Neural cell (in vitro differentiated cells): ENCODE results near the gene TOX2. TPM values are rescaled to one million over a fixed set of nuclear protein-coding genes. Genes with fewer than 3 reads are reported as not detected.

Source experiments
- H2AFZ ChIP-seq: fragments of 200-600, 300-800 bp; sonication (generic), shearing (Covaris generic); 2 replicates; pipeline ENCODE4 v1.6.0; 2014; ENCODE audit warnings: low read depth, mild to moderate bottlenecking, antibody characterized with exemption, low read length, moderate library complexity
- H3F3A ChIP-seq: fragments of 200-600 bp; shearing (Covaris generic); 2 replicates; pipeline ENCODE4 v1.6.1; 2016; ENCODE audit warnings: mild to moderate bottlenecking, moderate library complexity, mixed read lengths, antibody characterized with exemption, low read length; ENCODE audit not compliant: insufficient read depth, poor library complexity, severe bottlenecking
- H3K27ac ChIP-seq: fragments of 200-600, 300-800 bp; sonication (generic), shearing (Covaris generic); 2 replicates; pipeline ENCODE4 v1.5.1; 2014; ENCODE audit warnings: mild to moderate bottlenecking, low read length, moderate library complexity
- H3K27me3 ChIP-seq: fragments of 300-800, 200-600 bp; sonication (generic), shearing (Covaris generic); 2 replicates; pipeline ENCODE4 v1.6.0; 2014; ENCODE audit warnings: mild to moderate bottlenecking, low read depth, low read length, moderate library complexity; ENCODE audit not compliant: insufficient read depth
- H3K36me3 ChIP-seq: fragments of 300-800, 200-600 bp; sonication (generic), shearing (Covaris generic); 2 replicates; pipeline ENCODE4 v1.5.1; 2014; ENCODE audit warnings: mild to moderate bottlenecking, antibody characterized with exemption, low read length, moderate library complexity; ENCODE audit not compliant: insufficient read depth
- H3K4me2 ChIP-seq: fragments of 300-800, 200-600 bp; sonication (generic), shearing (Covaris generic); 2 replicates; pipeline ENCODE4 v1.6.0; 2014; ENCODE audit warnings: mild to moderate bottlenecking, low read length
- H3K4me3 ChIP-seq: fragments of 300-800, 200-600 bp; sonication (generic), shearing (Covaris generic); 2 replicates; pipeline ENCODE4 v1.5.1; 2014; ENCODE audit warnings: mild to moderate bottlenecking, low read length, moderate library complexity
- H3K79me2 ChIP-seq: fragments of 200-600 bp; shearing (Covaris generic); replicated peaks from 2 replicates; pipeline ENCODE4 v1.6.0; 2014; ENCODE audit warnings: mild to moderate bottlenecking, low read length, moderate library complexity; ENCODE audit not compliant: insufficient read depth
- H3K9ac ChIP-seq: fragments of 300-800, 200-600 bp; sonication (generic), shearing (Covaris generic); 2 replicates; pipeline ENCODE4 v1.6.1; 2016; ENCODE audit warnings: mild to moderate bottlenecking, low read length, mixed read lengths
- H3K9me2 ChIP-seq: fragments of 200-600 bp; shearing (Covaris generic); 2 replicates; pipeline ENCODE4 v1.6.1; 2016; ENCODE audit warnings: mild to moderate bottlenecking, low read length, mixed read lengths; ENCODE audit not compliant: insufficient read depth
- H3K9me3 ChIP-seq: fragments of 200-600, 300-800 bp; sonication (generic), shearing (Covaris generic); 2 replicates; pipeline ENCODE4 v1.6.1; 2016; ENCODE audit warnings: mild to moderate bottlenecking, mixed run types, low read length, moderate library complexity, mixed read lengths
- H4K20me1 ChIP-seq: fragments of 200-600 bp; shearing (Covaris generic); 2 replicates; pipeline ENCODE4 v1.6.1; 2016; ENCODE audit warnings: mild to moderate bottlenecking, mixed run types; ENCODE audit not compliant: insufficient read depth
- CTCF ChIP-seq: fragments of 450-650 bp; IDR thresholded peaks from 2 replicates; pipeline ENCODE4 v1.5.1; 2014; ENCODE audit warnings: antibody characterized with exemption, mild to moderate bottlenecking, moderate library complexity; ENCODE audit not compliant: poor library complexity, severe bottlenecking
- EP300 ChIP-seq: fragments of 450-650 bp; conservative IDR thresholded peaks from 2 replicates; pipeline ENCODE4 v1.6.1; 2014; ENCODE audit warnings: antibody characterized with exemption, mild to moderate bottlenecking, moderate library complexity; ENCODE audit not compliant: poor library complexity, severe bottlenecking
- EZH2 ChIP-seq: fragments of 200-600, 300-800 bp; shearing (Covaris generic), sonication (generic); IDR thresholded peaks from 2 replicates; pipeline ENCODE4 v1.6.1; 2014; ENCODE audit warnings: antibody characterized with exemption, low read length, borderline replicate concordance, mild to moderate bottlenecking; ENCODE audit not compliant: insufficient read depth, poor library complexity, severe bottlenecking
- MXI1 ChIP-seq: fragments of 450-650 bp; conservative IDR thresholded peaks from 2 replicates; pipeline ENCODE4 v1.6.1; 2014; ENCODE audit warnings: antibody characterized with exemption, mild to moderate bottlenecking; ENCODE audit not compliant: poor library complexity, severe bottlenecking
- POLR2AphosphoS5 ChIP-seq: IDR thresholded peaks from 2 replicates; pipeline ENCODE4 v1.6.1; 2012
- RAD21 ChIP-seq: fragments of 450-650 bp; conservative IDR thresholded peaks from 2 replicates; pipeline ENCODE4 v1.6.1; 2014; ENCODE audit warnings: antibody characterized with exemption, mild to moderate bottlenecking, moderate library complexity
- REST ChIP-seq: IDR thresholded peaks from 2 replicates; pipeline ENCODE4 v1.6.1; 2012; ENCODE audit warnings: borderline replicate concordance
- SMC3 ChIP-seq: fragments of 450-650 bp; conservative IDR thresholded peaks from 2 replicates; pipeline ENCODE4 v1.6.1; 2014; ENCODE audit warnings: antibody characterized with exemption, mild to moderate bottlenecking, moderate library complexity; ENCODE audit not compliant: poor library complexity
- TAF1 ChIP-seq: IDR thresholded peaks from 2 replicates; pipeline ENCODE4 v1.6.1; 2012; ENCODE audit warnings: low read depth
- polyA plus RNA-seq: library from polyadenylated mRNA; depleted of rRNA; stranded (reverse); fragments of >200 nt; gene quantifications from 2 replicates; pipeline ENCODE4 v1.2.3, GENCODE V29; 2014

TOX2 gene
- polyA plus RNA-seq, 1 donor from 2014 or later, result 0.89 TPM

GRCh38 chr20:43895235-43895634, 19.4 kb upstream of the TOX2 start:
- Histone ChIP-seq H3K9me3 (no peaks in the 10 kb centered on the region), H3K4me3 (no peak overlapping the region), H3K4me2 (no peak overlapping the region), H3K27ac (no peak overlapping the region), H3K36me3 (no peaks in the 10 kb centered on the region), H3F3A (no peaks in the 10 kb centered on the region), H4K20me1 (no peaks in the 10 kb centered on the region), H3K9ac (no peak overlapping the region), H3K27me3 (no peaks in the 10 kb centered on the region), H3K9me2 (no peaks in the 10 kb centered on the region), H2AFZ (no peak overlapping the region), H3K79me2 (no peaks in the 10 kb centered on the region)
- TF ChIP-seq POLR2AphosphoS5 (no peak), SMC3 (no peak), EP300 (no peak), MXI1 (no peak), TAF1 (no peak), CTCF (no peak), RAD21 (no peak), EZH2 (no peak), REST (no peak)

- Histone ChIP-seq H3K9ac (no peak overlapping the region), H3K4me3 (no peak overlapping the region), H3K27ac (no peak overlapping the region), H3K79me2 (no peaks in the 10 kb centered on the region), H3K27me3 (no peaks in the 10 kb centered on the region), H4K20me1 (no peaks in the 10 kb centered on the region), H3K9me2 (no peaks in the 10 kb centered on the region), H3F3A (no peaks in the 10 kb centered on the region), H3K36me3 (no peaks in the 10 kb centered on the region), H3K4me2 (no peak overlapping the region), H2AFZ (no peak overlapping the region), H3K9me3 (no peaks in the 10 kb centered on the region)
- no peak for TF ChIP-seq EP300
- TF ChIP-seq REST, result no peak
- TF ChIP-seq TAF1, result no peak
- TF ChIP-seq EZH2, result no peak
- TF ChIP-seq RAD21, result no peak
- no peak for TF ChIP-seq POLR2AphosphoS5
- TF ChIP-seq MXI1, result no peak
Measured at GRCh38 chr20:43899274-43900120, 15.2 kb upstream of the TOX2 start.
